HK-2 (cell line): ENCODE measurements around the gene NTF3.

Experiments
- DNase-seq: peaks from one replicate; pipeline ENCODE4 v3.0.0-alpha.2; 2018; ENCODE audit not compliant: unreplicated experiment

The NTF3 gene

GRCh38 chr12:5430641-5431603 lies 986 bp upstream of the NTF3 start:
- no peak for DNase-seq

GRCh38 chr12:5433081-5433844 lies 1.4 kb downstream of the NTF3 start:
- DNase-seq = no peak

- DNase-seq = no peak
These were observed 2.1 kb downstream of the NTF3 start for GRCh38 chr12:5433845-5434646.

- DNase-seq = no peak
These were observed 3.0 kb downstream of the NTF3 start for GRCh38 chr12:5434647-5435560.

- DNase-seq = no peak
These were observed 5.3 kb downstream of the NTF3 start for GRCh38 chr12:5437182-5437583.

- DNase-seq = no peak
These were observed 5.7 kb downstream of the NTF3 start for GRCh38 chr12:5437589-5437988.

- no peak for DNase-seq
These were observed 6.8 kb downstream of the NTF3 start for GRCh38 chr12:5438671-5439200.

GRCh38 chr12:5439371-5439771 lies 7.5 kb downstream of the NTF3 start:
- no peak for DNase-seq

GRCh38 chr12:5439788-5440300 lies 7.9 kb downstream of the NTF3 start:
- DNase-seq = no peak

- no peak for DNase-seq
These were observed 9.1 kb downstream of the NTF3 start for GRCh38 chr12:5440978-5441377.

- DNase-seq = peak; percentile 37
These were observed 9.8 kb downstream of the NTF3 start for GRCh38 chr12:5441497-5442236.

GRCh38 chr12:5442251-5443006 lies 10.5 kb downstream of the NTF3 start:
- DNase-seq = no peak

GRCh38 chr12:5444520-5444919 lies 12.6 kb downstream of the NTF3 start:
- no peak for DNase-seq

GRCh38 chr12:5447320-5447719 lies 15.4 kb downstream of the NTF3 start:
- DNase-seq = no peak

- no peak for DNase-seq
These were observed 19.3 kb downstream of the NTF3 start for GRCh38 chr12:5451251-5451650.

GRCh38 chr12:5452569-5452968 lies 20.7 kb downstream of the NTF3 start:
- DNase-seq = no peak

GRCh38 chr12:5453466-5453865 lies 21.6 kb downstream of the NTF3 start:
- no peak for DNase-seq

- no peak for DNase-seq
These were observed 23.1 kb downstream of the NTF3 start for GRCh38 chr12:5455045-5455444.

GRCh38 chr12:5456030-5456429 lies 24.1 kb downstream of the NTF3 start:
- no peak for DNase-seq
